Activated naive CD4-positive, alpha-beta T cell treated with anti-CD3 and anti-CD28 coated beads, Interleukin-2, amount 50 U/mL, for 72 hours (primary cell): Measurements from ENCODE around the gene PSMD11. TPM values are rescaled to one million over a fixed set of nuclear protein-coding genes. Genes with fewer than 3 reads are reported as not detected.

Source experiments
- ATAC-seq, 2 donors: fragments of 150-1000 bp; cut with Tn5 transposase; 2 replicates each; pipeline ENCODE4 v1.10.0; 2021; ENCODE audit warnings: mild to moderate bottlenecking in 2 of 2, moderate library complexity in 2 of 2
- DNase-seq, 2 donors: peaks; one replicate each; pipeline ENCODE4 v3.0.0; 2021 to 2022; ENCODE audit warnings: low spot score in 2 of 2
- H3K27ac Mint-ChIP-seq, 2 donors: one replicate each; pipeline ENCODE4 v1.8.0; 2022; ENCODE audit warnings: mild to moderate bottlenecking in 2 of 2, mixed read lengths in 2 of 2
- H3K36me3 Mint-ChIP-seq, 2 donors: one replicate each; pipeline ENCODE4 v1.8.0; 2022; ENCODE audit warnings: mixed read lengths in 2 of 2
- H3K9me3 Mint-ChIP-seq, 2 donors: one replicate each; pipeline ENCODE4 v1.8.0; 2022; ENCODE audit warnings: mixed read lengths in 2 of 2
- total RNA-seq, 2 donors: library from RNA; stranded (reverse); gene quantifications; one replicate each; pipeline ENCODE4 v1.2.3, GENCODE V29; 2022

Gene PSMD11
- total RNA-seq, 2 donors from 2014 or later, result 119 to 162 TPM

DNA sequence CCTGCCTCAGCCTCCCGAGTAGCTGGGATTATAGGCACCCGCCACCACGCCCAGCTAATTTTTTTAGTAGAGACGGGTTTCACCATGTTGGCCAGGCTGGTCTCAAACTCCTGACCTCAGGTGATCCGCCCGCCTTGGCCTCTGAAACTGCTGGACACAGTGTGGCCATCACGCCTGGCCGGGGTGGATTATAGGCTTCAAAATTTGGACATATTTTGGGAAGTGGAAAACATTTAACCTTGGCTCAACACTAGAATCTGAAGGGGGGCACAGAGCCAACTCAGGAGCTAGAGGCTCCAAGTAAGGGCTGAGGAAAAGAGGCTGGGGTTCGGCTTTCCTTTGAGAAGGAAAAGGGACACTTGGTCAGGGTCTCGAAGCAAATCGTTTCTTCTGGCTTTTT lies 40.3 kb downstream of the PSMD11 start:
- peaks cover 23% of the 10 kb centered on the region in 2 donors for H3K36me3 Mint-ChIP-seq
- no peaks in the 10 kb centered on the region for H3K9me3 Mint-ChIP-seq
- ATAC-seq (no peak), DNase-seq (no peak)
- peak overlapping the region in 1 of 2 donors; percentile 46 for H3K27ac Mint-ChIP-seq

DNA sequence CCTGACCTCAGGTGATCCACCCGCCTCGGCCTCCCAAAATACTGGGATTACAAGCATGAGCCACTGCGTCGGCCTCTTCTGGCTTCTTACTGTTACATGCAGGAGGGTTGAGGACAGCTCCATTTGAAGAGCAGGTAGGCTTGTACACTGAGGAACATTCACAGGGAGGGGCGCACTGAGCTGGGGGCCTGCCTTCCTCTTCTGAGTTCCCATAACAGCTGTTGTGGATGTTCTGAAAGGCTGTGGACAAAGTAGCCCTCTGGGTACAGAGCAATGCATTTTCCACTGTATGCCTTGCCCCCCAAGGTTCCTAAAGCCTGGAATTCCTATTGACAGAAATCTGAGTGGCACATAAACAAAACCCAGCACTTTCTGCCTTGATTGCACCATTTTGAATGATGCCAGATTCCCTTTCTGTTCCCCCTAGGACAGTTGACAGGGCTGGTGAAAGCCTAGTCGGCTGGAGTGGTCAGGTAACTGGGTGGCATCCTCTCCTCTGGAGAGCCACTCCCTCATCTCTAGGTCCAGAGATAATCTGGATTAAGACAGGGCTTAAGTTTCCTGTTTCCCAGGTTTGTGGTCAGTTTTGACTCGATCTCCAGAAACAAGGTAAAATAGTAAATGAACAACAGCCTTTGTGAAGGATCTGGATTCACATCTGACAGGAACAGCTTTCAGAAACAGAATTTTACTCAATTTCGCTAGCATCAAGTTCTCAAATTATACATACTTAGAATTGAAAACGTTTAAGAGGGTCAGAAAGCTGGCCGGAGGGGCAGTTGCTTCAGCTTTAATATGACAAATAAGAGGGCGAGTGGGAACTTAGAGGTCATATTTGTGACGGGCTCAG lies 41.2 kb downstream of the PSMD11 start:
- ATAC-seq (no peak), DNase-seq (no peak)
- peaks cover 31% of the 10 kb centered on the region in 2 donors for H3K36me3 Mint-ChIP-seq
- H3K27ac Mint-ChIP-seq, result peak overlapping the region; percentile 71 to 93
- H3K9me3 Mint-ChIP-seq, result no peaks in the 10 kb centered on the region

DNA sequence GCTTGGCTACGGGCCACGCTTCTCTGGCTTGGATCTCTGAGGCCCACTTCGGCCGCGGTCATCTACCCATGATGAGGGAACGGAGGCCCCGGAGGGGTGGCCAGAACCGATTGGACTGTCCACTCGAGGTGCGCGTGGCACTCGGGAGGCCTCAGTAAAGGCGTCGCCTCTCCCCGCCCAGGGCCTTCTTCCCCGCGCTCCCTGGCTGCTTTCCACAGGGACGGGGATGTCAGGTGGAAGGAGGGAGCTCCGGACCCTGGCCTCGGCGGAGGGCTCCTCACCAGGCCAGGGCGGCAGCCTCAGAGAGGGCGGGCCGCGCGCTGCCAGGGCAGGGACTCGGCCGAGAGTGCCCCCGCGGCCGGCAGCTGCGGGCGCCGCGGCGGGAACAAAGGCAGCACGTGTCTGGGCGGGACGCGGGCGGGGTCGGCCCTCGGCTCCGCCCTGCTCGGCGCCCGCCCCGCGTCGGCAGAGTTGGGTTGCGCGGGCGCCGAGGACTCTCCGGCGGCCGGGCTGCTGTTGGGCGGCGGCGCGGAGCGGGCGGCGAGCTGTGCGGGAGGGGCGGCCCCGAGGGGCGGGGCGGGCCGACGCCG lies 41.9 kb downstream of the PSMD11 start:
- H3K36me3 Mint-ChIP-seq, result peaks cover 31% of the 10 kb centered on the region in 2 donors
- H3K9me3 Mint-ChIP-seq, result no peaks in the 10 kb centered on the region
- DNase-seq, result peak; percentile 75 to 76
- peak; percentile 78 to 81 for ATAC-seq
- peak overlapping the region; percentile 71 to 93 for H3K27ac Mint-ChIP-seq

DNA sequence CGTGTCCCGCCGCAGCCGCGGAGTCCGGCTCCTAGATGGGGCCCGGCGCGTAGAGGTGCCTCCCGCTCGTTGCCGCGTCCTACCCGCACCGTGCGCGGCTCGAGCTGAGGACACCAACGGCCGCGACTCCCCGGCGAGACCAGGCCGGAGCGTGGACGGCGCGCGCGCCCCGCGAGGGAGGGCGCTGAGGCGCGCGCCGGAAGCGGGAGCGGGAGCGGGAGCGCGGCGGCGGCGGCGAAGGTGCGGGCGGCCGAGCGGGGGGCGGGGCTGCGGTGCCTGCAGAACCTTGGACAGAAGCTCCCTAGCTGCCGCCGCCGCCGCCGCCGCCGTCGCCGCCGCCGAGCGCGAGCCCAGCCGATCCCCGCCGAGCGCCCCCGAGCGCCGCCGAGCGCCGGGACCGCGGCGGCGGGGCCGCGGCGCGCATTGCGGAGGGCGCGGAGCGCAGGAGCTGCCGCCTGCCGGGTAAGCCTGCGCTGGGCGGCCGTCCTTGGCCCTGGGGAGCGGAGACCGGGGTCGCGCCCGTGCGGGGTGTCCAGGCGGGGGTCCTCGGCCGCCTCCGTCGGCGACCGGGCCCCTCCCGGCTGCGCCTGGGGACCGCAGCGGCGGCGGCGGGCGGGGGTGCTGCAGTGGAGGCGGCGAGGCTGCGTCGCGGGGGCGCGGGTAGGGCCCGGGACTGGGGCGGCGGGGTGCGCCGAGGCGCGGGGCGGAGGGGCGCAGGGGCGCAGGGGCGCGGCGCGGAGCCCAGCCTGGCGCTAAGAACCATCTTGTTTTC lies 42.6 kb downstream of the PSMD11 start, which contains the start of gene CDK5R1:
Gene CDK5R1 (plus strand): TSS at position 293 of the 772 bp plus-strand sequence. CDS start 628 bp downstream, outside the sequence.
- peaks cover 31% of the 10 kb centered on the region in 2 donors for H3K36me3 Mint-ChIP-seq
- DNase-seq (peak; percentile 73 to 77), ATAC-seq (peak; percentile 48 to 73)
- H3K27ac Mint-ChIP-seq, result peak within 1 kb of the TSS; percentile 77 to 93
- no peaks in the 10 kb centered on the region for H3K9me3 Mint-ChIP-seq

DNA sequence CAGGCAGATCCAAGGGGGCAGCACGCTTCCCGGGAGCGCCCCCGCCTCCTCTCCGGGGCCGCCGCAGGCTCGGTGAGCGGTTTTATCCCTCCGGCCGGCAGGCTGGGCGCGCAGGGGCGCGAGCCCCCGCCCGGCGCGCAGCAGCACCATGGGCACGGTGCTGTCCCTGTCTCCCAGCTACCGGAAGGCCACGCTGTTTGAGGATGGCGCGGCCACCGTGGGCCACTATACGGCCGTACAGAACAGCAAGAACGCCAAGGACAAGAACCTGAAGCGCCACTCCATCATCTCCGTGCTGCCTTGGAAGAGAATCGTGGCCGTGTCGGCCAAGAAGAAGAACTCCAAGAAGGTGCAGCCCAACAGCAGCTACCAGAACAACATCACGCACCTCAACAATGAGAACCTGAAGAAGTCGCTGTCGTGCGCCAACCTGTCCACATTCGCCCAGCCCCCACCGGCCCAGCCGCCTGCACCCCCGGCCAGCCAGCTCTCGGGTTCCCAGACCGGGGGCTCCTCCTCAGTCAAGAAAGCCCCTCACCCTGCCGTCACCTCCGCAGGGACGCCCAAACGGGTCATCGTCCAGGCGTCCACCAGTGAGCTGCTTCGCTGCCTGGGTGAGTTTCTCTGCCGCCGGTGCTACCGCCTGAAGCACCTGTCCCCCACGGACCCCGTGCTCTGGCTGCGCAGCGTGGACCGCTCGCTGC lies 43.3 kb downstream of the PSMD11 start:
- no peaks in the 10 kb centered on the region for H3K9me3 Mint-ChIP-seq
- H3K36me3 Mint-ChIP-seq, result peaks cover 31% of the 10 kb centered on the region in 2 donors
- ATAC-seq, result peak; percentile 21 to 62
- peak in 1 of 2 donors; percentile 36 for DNase-seq
- H3K27ac Mint-ChIP-seq, result peak overlapping the region; percentile 77 to 92

DNA sequence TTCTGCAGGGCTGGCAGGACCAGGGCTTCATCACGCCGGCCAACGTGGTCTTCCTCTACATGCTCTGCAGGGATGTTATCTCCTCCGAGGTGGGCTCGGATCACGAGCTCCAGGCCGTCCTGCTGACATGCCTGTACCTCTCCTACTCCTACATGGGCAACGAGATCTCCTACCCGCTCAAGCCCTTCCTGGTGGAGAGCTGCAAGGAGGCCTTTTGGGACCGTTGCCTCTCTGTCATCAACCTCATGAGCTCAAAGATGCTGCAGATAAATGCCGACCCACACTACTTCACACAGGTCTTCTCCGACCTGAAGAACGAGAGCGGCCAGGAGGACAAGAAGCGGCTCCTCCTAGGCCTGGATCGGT lies 43.9 kb downstream of the PSMD11 start:
- Mint-ChIP-seq H3K9me3 (no peaks in the 10 kb centered on the region), H3K27ac (peak overlapping the region; percentile 77 to 92), H3K36me3 (peaks cover 31% of the 10 kb centered on the region in 2 donors)
- DNase-seq, result no peak
- ATAC-seq, result no peak

DNA sequence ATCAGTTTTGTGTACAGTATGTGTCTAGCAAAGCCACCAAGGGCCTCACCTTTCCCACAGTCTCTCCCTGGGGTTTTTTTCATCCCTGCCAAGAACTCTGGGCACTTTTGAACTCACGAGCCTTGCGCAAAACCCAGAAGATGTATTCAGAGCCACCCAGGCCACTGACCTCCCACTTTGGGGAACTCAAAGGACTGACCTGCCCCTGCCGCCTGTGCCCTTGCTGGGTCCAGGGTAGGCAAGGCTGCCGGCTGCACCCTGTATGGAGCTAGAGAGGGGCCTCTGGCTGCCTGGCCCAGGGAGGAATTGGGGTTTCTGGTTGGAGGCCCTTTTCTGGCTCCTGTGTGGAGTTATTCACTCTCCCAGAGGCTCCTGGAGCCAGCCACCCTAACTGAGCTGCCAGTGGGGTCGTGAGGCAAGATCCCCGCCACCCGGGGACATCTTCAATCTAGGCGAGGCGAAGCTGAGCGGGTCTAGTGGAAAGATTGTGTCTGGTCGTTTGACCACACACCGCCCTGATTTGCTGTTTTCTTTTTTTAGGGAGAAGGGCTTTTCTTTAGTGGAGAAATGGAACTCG lies 44.4 kb downstream of the PSMD11 start:
- H3K9me3 Mint-ChIP-seq, result no peaks in the 10 kb centered on the region
- no peak for DNase-seq
- H3K36me3 Mint-ChIP-seq, result peaks cover 31% of the 10 kb centered on the region in 2 donors
- peak overlapping the region; percentile 77 to 92 for H3K27ac Mint-ChIP-seq
- ATAC-seq, result no peak

DNA sequence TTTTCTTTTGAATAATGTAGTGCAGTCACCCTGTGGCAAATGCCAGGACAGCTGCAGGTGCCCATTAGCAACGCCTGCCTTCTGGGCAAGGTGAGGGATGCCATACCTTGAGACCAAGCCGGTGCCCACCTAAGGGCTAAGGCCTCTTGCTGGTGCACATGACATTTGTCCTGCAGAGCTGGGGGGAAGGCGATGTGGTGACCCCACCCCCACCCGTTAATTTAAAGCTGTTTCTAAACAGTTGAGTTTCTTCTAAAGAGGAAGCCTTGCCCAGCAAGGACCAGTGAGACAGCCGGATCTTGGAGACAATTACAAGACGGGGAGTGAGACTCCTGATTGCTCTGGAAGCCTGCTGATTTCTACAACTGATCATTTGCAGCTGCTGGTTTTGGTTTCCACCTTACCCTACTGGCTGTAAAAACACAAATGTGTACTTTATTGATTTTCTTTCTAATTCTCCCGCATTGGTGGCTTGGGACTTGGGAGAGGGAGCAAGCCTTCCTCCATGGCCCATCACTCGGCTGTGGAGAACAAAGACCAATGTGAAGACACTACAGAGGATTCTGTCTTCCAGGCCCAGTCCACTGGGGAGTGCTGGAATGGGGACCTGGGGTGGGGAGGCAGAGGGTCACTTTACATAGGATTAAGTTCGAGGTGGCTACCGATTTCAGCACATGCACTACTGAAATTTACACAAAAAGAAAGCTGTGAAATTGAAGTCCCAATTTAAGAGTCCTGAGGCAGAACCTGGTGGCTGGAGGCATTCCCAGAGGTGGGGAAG lies 45.2 kb downstream of the PSMD11 start:
- ATAC-seq, result no peak
- Mint-ChIP-seq H3K9me3 (no peaks in the 10 kb centered on the region), H3K27ac (peak overlapping the region in 1 of 2 donors; percentile 77)

DNA sequence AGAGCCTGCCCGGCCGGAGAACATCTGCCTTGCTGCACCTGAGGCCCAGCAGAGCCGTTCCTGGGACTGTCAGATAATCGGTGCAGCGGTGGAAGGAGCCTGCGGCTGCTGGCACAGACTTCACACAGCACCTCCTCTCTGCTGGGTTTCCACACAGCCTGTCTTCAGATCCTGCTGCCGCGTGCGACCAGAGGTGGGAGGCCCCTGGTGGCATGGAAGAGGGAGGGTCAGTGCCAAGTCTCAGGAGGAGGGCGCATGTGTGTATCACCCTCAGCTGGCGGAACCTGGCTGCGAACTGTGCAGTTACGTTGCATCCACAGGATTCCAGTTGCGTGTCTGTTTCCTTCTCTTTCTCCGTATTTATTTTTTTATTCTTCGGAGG lies 45.8 kb downstream of the PSMD11 start:
- ATAC-seq (no peak), DNase-seq (no peak)
- Mint-ChIP-seq H3K27ac (no peak overlapping the region), H3K9me3 (no peaks in the 10 kb centered on the region), H3K36me3 (peaks cover 31% of the 10 kb centered on the region in 2 donors)

More for the DNA sequence above, 45.2 kb downstream of the PSMD11 start:
- DNase-seq, result no peak
- peaks cover 31% of the 10 kb centered on the region in 2 donors for H3K36me3 Mint-ChIP-seq

DNA sequence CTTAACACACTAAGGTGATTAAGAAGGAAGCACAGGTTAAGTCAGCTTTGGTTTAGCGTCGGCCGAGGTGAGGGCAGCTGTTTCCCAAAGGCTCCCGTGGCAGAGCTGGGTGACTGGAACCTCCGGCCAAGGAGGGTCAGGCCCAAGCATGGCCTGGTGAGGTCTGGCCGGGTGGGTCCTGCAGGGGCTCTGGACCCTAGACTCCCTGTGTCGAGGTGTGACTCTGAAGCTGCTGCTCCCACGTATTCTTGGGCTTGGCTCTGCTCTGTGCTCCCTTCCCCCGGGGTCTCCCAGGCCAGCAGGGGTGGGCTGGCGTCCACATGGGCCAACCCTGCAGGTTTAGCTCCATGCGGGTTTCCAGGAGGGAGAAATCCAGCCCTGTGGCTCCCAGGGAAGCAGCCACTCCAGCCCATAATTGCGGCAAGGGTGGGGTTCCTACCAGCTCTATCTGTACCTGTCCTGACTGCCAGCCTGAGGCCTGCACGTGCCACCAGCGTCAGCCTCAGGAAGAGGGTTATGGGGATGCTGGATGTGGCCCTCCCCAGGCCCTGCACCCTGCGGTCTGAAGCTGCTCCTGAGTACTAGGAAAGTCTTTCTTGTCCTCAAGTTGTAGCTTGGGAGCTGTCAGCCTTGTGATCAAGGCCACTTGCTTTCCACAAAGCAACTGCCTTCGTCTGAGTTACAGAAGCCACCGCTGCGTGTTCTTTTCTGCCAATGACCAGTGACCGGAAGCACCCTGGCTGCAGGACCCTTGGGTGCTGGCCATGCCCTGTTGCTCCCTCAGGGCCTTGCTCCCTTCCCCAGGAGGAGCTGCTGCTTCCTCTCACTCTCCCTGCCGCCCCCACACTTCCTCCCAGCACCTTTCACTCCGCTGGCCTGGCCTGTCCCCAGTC lies 47.3 kb downstream of the PSMD11 start:
- H3K27ac Mint-ChIP-seq, result peak overlapping the region; percentile 69 to 79
- peak in 1 of 2 donors; percentile 33 for DNase-seq
- peak; percentile 31 to 56 for ATAC-seq
- no peaks in the 10 kb centered on the region for H3K9me3 Mint-ChIP-seq
- peaks cover 31% of the 10 kb centered on the region in 2 donors for H3K36me3 Mint-ChIP-seq

DNA sequence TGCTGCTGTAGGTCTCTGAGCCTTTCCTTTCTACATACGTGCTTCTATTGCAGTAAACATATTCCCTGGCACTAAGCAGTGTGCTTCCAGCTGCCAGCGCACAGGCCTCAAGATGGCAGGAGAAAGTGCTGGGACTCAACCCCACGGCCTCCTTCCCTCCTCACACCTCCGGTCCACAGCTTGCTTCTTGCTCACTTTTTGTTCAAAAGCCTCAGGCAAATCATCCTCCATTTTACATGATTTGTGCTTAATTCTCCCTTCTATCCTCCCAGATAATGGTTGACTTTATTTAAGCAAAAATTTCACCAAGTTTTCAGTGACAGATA lies 47.9 kb downstream of the PSMD11 start:
- ATAC-seq (peak in 1 of 2 donors; percentile 4), DNase-seq (no peak)
- Mint-ChIP-seq H3K27ac (peak overlapping the region; percentile 69 to 79), H3K36me3 (peaks cover 31% of the 10 kb centered on the region in 2 donors), H3K9me3 (no peaks in the 10 kb centered on the region)

DNA sequence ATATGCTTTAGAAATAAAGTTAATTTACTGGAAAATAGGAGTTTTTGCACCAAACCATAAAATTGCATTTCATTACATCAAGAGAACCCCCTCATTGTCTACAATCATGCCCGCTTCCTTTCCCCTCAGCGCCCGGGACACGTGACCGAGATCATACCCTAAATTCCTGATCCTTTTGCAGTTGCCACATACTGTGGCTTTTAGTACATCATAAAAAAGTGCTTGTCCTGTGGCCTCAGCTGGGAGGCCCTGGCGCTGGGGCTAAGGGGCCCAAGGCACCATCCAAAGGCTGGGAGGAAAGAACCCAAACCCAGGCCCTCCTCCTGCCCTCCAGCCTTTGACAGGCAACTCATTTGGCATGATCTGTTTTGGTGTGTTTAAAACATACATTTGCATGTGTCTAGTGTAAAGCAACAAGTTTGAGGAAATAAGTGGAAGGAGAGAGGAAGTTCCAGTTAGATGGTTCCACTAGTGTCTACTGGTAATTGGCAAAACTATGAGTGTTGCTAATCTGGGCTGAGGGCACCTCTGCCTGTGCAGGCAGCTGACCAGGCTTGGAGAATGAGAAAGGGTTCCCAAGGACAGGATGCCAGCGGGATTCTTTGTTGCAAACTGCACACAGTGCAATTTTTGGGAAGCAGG lies 48.5 kb downstream of the PSMD11 start:
- DNase-seq (no peak), ATAC-seq (no peak)
- H3K36me3 Mint-ChIP-seq, result peaks cover 27% of the 10 kb centered on the region in 2 donors
- H3K9me3 Mint-ChIP-seq, result no peaks in the 10 kb centered on the region
- peak overlapping the region; percentile 69 to 91 for H3K27ac Mint-ChIP-seq

DNA sequence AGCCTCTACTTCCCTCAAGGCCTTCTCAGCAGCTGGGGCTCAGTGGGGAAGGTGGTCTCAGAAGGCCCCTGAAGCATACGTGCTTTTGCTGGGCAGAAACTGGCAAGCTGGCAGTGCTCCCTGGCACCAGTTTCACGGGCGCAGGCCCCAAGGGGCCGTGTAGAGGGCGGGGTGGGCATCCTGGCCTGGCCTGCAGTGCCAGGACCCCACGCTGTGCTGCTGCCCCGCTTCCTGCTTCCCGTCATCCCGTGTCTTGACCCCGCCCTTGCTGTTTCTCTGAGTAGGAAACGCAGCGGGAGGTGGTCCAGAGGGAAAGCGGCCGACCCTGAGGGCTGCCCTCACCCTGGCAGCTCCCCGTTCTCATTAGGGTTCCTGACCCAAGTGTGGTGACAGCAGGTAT lies 49.3 kb downstream of the PSMD11 start:
- DNase-seq, result no peak
- H3K27ac Mint-ChIP-seq, result peak overlapping the region in 1 of 2 donors; percentile 68
- H3K36me3 Mint-ChIP-seq, result peaks cover 19% of the 10 kb centered on the region in 2 donors
- ATAC-seq, result no peak
- no peaks in the 10 kb centered on the region for H3K9me3 Mint-ChIP-seq

DNA sequence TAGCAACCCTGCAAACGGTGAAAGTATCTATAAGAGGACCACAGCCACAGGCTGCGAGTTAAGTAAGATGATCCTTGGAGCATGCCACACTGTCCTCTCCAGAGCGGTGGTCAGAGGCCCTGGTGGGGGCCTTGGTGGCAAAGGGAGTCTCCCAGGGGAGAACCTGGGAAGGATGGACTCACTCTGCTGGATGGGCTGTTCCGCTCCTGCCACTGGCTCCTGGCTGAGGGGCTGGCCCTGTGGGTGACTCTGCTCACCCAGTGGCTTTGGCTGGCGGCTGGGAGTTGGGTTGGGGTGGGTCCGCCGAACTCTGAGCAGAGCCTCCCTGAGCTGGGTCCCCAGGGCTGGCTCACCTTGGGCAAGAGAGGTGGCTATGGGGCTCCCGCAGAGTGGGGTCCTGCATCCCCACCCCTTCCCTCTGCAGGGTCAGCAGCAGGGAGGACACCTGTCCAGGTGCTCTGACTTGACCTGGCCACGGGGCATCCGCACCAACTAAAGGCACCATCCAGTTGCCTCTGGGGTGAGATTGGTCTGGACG lies 49.7 kb downstream of the PSMD11 start:
- DNase-seq (no peak), ATAC-seq (no peak)
- Mint-ChIP-seq H3K36me3 (peaks cover 14% of the 10 kb centered on the region in 2 donors), H3K27ac (no peak overlapping the region), H3K9me3 (no peaks in the 10 kb centered on the region)
